ENCODE data around the gene ABLIM1.

The ABLIM1 gene

DNA sequence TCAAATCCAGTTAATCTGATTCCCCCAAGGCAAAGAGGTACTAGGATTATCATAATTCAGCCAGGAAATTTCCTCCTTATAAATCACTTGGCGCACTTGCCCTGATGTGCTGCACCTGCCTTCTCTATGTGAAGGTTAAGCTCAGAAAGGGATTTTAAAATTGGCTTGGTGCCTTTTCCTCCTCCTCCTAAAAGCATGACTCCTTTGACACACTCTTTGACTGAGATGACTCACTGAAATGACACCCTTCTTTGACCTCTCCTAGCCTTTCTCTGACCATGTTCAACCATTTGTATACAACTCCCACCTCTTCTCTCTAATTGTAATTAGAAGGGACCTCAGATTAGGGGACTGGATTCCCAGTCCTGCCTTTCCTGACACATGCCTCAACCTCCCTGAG lies 46.5 kb downstream of the ABLIM1 start:
- TF ChIP-seq, protein P1, sequence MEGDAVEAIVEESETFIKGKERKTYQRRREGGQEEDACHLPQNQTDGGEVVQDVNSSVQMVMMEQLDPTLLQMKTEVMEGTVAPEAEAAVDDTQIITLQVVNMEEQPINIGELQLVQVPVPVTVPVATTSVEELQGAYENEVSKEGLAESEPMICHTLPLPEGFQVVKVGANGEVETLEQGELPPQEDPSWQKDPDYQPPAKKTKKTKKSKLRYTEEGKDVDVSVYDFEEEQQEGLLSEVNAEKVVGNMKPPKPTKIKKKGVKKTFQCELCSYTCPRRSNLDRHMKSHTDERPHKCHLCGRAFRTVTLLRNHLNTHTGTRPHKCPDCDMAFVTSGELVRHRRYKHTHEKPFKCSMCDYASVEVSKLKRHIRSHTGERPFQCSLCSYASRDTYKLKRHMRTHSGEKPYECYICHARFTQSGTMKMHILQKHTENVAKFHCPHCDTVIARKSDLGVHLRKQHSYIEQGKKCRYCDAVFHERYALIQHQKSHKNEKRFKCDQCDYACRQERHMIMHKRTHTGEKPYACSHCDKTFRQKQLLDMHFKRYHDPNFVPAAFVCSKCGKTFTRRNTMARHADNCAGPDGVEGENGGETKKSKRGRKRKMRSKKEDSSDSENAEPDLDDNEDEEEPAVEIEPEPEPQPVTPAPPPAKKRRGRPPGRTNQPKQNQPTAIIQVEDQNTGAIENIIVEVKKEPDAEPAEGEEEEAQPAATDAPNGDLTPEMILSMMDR (IDR thresholded peaks at IDR 0.05; ENCODE audit: low read depth, low read length): no peak
- no peak for DNase-seq (ENCODE audit: extremely low read depth, low read depth)

DNA sequence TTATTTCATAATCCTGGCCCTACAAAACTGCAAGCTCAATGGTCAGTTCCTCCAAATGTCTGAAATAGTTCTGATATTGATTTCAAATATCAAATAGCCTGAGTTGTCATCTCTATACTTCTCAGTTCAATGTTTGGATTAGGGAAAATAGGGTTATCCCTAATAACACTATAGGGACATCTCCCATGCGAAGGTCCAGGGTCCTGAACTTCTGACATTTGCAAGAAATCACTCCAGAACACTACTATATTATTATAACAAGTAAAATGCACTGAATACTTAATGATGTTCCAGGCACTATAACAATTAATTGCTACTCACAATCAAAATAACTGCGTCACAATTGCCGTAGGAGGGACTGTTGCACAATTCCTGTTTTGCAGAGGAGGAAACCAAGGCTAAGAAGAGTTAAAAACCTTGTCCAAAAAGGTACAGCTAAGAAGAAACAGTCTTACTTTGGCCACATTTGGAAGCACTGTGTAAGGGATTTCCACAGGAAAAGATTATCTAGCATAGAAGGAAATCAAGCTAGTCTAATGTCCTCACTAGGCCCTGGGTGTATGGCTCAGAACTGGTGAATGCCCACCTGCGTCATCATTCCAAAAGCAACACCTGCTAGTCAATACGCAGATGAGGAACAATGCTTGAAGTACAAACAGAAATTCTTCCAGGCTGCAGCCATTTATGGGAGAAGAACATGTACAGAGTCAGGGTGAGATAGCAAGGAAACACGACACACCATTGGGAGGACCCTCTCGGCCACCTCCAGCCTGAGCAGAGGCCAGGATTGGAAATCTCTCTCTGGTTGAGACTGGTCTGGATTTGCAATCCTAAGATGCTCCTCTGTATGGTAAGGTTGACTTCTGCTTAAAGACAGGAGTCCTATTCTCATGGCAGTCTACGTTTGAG lies 48.3 kb downstream of the ABLIM1 start:
- no peak for DNase-seq (ENCODE audit: extremely low read depth, low read depth)
- TF ChIP-seq, protein P1 (IDR thresholded peaks at IDR 0.05; ENCODE audit: low read depth, low read length): no peak

DNA sequence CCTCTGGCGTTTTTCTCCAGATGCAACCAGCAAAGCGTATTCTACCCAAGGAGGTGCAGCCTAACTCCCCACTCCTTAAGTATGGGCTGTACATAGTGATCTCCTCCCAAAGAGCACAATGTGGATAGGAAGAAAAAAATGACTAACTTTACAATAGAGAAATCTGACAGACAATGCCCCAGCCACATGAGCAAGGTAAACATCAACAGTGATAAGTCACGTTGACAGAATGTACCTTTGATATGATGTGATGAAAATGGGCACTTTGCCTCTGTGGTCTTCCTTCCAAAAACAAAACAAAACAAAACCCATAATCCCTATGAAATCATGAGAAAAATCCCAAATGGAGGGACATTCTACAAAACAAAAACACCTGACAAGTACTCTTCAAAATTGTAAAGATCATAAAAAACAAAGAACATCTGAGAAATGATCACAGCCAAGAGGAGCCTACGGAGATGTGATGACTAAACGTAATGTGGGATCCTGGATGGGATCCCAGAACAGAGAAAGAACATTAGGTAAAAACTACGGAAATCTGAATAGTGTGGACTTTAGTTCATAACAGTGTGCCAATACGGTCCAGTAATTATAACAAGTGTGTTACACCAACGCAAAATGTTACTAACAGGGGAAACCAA lies 50.6 kb downstream of the ABLIM1 start:
- no peak for DNase-seq (ENCODE audit: extremely low read depth, low read depth)
- TF ChIP-seq, protein P1 (IDR thresholded peaks at IDR 0.05; ENCODE audit: low read depth, low read length): no peak

DNA sequence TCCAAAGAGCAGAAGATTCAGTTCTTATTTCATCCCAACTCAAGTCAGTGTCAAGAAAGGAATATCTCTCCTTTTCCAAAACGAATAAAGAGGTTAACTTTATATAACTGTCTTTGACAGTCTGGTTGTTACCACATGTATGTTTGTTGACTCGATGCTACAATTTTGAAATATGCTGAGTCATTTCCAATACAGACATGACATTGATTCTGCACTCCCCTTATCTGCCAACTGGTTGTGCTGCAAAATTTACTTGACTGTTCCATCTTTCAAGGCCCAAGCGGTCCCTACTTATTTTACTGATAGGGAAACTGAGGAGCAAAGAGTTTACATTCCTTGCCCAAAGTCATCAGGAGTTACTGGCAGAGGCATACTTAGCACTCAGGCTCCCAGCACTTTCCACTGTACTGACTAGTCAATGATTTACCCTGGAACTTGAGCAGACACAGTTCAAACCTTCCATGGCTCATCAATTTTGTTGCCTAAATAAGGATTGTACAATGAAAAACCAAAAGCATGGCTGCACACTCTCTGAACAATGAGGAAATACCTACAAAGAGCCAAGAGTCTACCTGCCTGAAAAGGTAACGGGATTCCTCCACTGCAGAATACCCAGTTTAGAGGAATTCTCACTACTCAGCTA lies 52.8 kb downstream of the ABLIM1 start:
- DNase-seq (ENCODE audit: extremely low read depth, low read depth): no peak
- TF ChIP-seq, protein P1 (IDR thresholded peaks at IDR 0.05; ENCODE audit: low read depth, low read length): no peak

DNA sequence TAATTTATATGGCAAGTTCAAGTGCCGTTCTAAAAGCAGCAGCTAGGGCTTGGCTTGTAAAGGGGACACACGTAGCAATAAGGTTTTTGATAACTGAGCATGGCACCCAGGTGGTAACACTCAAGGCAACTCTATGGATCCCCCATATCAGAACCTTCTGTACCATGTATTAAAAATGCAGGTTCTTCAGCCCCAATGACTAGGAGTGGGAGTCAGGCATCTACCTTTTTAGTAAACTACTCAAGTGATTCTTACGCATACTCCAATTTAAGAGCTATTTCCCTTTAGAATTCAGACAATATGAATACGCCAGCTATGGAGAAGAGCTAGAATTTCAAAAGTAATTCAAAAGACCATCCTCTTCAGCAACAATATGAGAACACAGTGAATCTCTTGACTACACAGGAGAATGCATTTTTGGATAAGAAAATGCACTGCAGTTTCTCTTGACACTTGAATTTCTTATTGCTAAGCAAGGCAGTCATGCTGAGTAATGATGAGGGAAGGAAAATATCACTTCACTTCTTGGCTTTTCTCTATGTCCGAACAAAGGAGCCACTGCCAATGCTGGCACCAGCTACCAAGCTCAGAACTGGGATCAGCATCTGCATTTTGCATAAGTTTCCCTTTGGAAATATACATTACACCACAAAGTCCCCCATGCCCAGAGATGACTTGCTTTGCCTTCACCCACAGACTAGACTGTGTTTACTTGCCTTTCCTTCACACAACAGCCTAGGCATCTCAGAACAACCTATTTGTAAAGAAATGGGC lies 53.5 kb downstream of the ABLIM1 start:
- TF ChIP-seq, protein P1 (IDR thresholded peaks at IDR 0.05; ENCODE audit: low read depth, low read length): no peak
- no peak for DNase-seq (ENCODE audit: extremely low read depth, low read depth)

DNA sequence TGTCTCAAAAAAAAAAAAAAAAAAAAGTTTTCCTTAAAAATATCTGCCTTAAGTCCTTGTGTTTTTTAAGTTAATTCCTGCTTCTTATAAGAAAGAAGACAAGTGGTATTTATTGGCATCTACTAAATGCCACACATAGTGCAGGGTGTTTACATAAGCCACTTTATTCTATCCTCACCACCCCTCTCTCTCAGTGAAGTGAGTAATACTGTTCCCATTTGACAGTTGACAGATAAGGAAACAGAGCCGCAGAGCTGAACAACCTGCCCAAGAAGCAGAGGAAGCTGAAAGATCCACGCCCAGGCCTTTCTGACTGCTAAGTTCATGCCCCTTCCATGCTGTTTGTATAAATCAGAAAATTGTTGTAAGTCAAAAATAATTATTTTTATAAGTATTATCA lies 54.1 kb downstream of the ABLIM1 start:
- TF ChIP-seq, protein P1 (IDR thresholded peaks at IDR 0.05; ENCODE audit: low read depth, low read length): no peak
- DNase-seq (ENCODE audit: extremely low read depth, low read depth): no peak

Measured in AG09319 (cell line).